CMK (cell line): ENCODE measurements around the gene CHEK2.
A peak's percentile ranks its signal among the peaks of the same experiment; 100 is the strongest.
"Not testable (repeated sequence)": the region's sequence is repeated elsewhere in the genome, so short reads cannot be mapped to it uniquely, and the experiment has no call there.

Source experiments
- DNase-seq: peaks from one replicate; pipeline ENCODE4 v3.0.0-alpha.2; 2010; ENCODE audit warnings: low read depth

Gene CHEK2

DNA sequence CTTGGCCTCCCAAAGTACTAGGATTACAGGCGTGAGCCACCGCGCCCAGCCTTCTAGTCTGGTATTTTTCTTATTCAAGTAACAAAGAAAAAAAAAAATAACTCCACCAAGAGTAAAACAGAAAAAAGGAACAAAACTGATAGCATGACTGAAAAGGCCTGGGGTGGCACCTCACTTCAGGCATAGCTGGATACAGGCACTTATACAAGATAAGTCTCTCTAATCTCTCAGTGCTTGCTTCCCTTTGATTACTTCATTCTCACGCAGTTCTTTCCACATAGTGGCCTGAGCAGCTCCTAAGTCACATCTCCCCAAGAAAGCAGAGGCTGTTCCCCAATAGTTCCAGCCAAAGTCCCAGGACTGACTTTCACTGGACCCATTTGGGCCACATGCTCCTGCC is 58.7 kb downstream of the CHEK2 start:
- not testable (repeated sequence) for DNase-seq

DNA sequence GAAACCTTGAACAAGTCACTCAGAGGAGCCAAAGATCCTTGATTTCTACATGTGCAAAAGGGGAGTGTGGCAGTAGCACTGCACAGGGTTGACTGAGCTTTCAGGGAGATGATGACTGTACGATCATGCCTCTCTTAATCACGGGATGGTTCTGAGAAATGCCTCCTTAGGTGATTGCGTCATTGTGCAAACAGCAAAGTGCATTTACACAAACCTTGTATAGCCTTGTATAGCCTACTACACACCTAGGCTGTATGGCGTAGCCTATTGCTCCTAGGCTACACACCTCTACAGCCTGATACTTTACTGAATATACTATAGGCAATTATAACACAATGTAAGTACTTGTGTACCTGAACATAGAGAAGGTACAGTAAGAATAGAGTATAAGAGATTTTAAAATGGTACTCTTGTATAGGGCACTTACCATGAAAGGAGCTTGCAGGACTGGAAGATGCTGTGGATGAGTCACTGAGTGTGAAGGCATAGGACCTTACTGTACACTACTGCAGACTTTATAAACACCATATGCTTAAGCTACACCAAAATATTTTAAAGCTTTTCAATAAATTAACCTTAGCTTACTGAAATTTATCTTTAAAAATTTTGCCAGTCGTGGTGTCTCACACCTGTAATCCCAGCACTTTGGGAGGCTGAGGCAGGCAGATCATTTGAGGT is 60.7 kb downstream of the CHEK2 start:
- not testable (repeated sequence) for DNase-seq

DNA sequence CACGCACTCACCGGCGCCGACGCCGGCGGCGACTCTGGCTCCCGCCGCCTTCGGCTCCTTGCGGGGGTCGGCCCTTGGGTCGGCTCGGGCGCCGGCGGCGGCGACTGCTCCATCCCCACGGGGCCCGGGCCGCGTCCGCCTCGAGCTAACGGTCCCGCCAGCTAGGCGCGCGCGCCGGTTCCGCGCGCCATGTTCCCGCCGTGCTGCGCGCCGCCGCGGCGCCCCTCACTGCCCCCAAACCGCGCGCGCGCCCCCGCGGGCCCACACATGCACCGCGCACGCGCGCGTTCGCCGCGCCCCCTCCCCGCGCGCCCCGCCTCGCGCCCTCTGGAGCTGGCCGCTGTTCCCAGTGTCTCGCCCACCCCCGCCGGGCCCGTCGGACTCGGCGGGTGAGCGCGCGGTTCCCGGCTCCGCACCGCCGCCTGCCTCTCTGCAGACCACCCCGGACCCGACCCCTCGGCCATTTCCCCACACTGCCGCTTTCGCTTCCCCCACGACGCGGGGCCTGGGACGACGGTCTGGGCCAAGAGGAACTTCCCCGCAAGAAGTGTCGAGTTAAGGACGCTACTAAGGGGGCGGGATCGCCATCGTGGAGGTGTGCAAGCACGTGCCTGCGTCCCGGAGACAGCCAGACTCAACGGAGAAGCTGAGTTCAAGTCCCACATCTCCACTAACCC is 61.9 kb downstream of the CHEK2 start, which contains the start of gene TTC28:
TTC28 (minus strand) TSS at position 230 of the 677 bp plus-strand sequence; CDS start at position 113, 117 bp downstream.
- peak; percentile 35 for DNase-seq

DNA sequence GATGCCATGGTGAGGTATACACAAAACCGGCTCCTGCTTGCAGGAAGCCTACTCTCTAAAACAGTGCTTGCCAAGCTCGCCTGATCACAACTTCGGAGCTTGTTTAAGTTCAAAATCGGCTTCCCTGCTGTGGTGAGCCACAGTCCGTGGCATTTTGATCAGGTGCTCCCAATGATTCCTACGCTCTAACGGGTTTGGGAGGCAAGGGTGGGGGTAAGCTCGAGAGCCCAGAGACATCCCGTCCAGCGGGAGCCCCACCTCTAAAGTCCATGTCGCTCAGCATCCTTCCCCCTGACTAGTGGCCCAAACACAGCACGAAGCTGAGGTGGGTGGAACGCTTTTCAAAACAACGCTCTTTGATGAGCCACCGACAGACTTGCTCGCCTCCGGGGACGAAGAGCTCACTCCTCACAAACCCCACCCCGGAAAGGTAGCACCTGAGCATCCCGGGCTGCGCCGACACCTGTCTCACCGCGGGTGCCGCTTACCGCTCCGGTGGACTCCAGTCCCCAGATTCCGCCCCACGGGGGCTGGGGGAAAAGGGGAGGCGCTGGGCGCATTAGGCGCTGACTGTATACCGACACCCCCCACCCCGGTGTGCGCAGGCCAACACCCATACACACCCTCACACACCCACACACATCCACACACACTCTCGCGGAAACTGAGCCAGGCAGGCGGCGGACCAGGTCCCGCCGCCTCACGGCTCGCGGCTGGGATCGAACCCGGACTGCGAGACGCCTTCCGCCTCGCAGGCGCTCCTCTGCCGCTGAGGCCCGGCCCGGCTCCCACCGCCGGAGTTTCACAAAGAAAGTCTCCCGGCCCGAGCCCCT is 62.6 kb downstream of the CHEK2 start:
- not testable (repeated sequence) for DNase-seq

DNA sequence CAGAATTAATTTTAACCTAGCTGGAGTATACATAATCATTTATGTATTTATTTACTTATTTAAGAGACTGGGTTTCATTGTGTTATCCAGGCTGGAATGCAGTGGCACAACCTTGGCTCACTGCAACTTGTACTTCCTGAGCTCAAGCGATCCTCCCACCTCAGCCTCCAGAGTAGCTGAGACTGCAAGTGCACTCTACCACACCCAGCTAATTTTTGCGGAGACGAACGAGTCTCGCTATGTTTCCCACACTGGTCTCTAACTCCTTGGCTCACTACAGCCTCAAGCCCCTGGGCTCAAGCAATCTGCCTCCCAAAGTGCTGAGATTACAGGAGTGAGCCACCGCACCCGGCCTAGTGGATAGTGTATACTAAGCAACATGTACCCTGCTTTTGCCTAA is 63.5 kb downstream of the CHEK2 start:
- DNase-seq: not testable (repeated sequence)

DNA sequence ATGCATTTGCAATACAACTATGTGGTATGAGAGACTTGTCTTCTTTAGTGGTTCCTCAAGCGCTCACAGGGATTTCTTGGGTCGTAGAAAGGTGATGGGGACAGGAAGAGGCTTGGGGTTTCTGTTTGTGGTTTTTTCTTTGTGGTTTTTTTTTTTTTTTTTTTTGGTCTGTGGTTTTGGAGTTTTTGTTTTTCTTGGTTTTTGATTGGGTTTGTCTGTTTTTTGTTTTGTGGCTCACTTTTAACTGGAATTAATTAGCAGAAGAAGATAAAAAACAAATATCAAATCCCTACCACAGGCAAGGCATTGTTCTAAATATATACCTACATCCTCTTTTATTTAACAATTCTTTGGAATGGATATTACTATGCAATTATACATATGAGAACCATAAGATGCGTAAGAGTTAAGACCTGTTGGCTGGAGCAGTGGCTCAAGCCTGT is 67.5 kb downstream of the CHEK2 start:
- DNase-seq: no peak

DNA sequence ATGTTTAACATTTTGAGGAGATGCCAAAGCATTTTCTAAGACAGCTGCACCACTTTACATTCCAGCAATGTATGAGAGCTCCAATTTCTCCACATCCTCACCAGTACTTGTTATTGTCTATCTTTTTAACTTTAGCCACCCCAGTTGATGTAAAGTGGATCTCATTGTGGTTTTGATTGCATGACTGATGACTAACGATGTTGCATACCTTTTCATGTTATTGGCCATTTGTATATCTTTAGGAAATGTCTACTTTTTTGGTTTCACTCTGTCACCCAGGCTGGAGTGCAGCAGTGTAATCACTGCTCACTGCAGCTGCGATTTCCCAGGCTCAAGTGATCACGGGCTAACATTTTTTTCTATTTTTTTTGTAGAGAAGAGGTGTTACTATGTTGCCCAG is 70.9 kb downstream of the CHEK2 start:
- no peak for DNase-seq

DNA sequence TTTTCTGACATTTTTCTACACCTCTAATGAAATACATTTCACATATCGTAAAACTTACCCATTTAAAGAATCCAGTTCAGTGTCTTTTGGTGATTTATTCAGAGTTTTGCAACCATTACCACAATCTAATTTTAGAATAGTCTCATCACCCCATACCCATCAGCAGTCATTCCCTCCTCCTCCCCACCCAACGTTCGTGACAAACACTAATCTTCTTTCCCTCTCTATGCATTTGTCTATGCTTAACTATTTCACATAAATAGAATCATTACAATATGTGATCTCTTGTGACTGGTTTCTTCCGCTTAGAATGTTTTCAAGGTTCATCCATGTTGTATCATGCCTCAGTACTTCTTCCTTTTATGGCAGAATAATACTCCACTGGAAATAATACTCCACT is 71.5 kb downstream of the CHEK2 start:
- DNase-seq: no peak

DNA sequence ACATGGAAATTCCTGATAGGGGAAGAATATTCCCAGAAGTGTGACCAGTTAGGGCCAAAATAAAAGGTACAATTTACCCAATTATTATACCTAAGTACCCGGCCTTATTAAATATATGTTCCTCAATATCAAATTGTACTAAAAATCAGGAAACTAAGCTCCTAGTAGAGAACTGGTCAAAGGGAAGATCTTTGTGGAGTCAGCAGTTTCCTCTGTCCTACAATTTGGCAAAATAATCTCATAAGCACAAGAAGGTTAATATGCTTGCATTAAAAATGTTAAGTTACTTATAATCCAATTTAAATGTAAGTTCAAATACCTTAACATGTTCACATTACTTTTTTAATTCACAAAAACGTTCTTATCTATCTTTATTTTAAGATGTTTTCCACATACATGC is 72.2 kb downstream of the CHEK2 start:
- no peak for DNase-seq

DNA sequence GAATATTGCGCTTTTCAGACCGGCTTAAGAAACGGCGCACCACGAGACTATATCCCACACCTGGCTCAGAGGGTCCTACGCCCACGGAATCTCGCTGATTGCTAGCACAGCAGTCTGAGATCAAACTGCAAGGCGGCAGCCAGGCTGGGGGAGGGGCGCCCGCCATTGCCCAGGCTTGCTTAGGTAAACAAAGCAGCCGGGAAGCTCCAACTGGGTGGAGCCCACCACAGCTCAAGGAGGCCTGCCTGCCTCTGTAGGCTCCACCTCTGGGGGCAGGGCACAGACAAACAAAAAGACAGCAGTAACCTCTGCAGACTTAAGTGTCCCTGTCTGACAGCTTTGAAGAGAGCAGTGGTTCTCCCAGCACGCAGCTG is 78.1 kb downstream of the CHEK2 start:
- not testable (repeated sequence) for DNase-seq

DNA sequence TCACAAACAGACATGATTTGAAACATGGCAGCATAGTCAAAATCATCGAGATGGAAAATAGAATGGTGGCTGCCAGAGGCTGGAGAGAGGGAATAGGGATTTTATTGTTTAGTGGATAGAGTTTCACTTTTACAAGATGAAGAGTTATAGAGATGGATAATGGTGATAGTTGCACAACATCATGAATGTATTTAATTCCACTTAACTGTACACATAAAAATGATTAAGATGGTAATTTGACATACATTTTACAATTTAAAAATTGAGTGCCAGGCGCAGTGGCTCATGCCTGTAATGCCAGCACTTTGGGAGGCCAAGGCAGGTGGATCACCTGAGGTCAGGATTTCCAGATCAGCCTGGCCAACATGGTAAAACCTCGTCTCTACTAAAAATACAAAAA is 83.2 kb downstream of the CHEK2 start:
- no peak for DNase-seq

DNA sequence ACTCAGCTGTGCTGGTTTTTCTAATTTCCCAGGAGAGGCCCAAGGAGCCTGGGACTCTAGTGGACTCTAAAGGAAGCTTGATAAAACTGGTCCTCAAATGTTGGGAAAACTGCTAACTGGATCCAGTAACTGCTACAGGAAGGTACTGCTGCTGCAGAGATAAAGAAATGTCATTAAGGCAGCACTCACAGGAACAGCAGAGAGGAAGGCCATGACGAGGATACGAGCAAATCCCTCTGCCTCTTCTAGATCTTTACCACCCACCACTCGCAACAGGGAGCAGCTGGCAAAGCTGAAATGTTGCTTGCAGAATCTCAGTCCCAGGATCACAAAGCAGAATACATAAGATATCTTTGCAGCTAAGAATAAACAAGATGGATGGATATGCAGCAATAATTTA is 85.4 kb downstream of the CHEK2 start:
- DNase-seq: no peak

DNA sequence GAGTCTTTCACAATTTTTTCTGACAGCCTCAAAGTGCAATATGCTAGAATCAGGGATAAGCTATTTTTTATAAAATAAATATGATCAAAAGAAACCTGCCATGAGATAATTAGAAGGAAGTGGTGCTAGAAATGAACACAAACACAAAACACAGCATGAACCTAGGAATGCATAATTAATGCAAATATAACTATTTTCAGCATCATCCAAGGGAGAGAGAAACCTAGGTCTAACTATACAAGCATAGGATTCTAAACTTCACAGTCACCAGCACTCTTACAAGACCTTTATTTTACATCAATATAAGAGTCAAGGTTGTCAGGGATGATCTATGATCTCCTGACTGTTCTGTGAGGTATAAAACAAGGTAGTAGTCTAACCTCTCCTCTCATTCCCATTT is 91.2 kb downstream of the CHEK2 start:
- DNase-seq: no peak

DNA sequence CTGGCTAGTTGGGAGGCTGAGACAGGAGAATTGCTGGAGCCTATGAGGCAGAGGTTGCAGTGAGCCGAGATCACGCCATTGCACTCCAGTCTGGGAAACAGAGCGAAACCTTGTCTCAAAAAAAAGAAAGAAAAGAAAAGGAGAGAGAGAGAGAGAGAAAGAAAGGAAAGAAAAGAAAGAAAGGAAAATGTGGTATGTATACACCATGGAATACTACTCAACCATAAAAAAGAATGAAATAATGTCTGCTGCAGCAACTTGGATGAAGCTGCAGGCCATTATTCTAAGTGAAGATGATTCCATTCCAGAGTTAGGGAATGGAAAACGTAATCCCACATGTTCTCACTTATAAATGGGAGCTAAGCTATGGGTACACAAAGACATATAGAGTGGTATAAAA is 92.8 kb downstream of the CHEK2 start:
- no peak for DNase-seq

DNA sequence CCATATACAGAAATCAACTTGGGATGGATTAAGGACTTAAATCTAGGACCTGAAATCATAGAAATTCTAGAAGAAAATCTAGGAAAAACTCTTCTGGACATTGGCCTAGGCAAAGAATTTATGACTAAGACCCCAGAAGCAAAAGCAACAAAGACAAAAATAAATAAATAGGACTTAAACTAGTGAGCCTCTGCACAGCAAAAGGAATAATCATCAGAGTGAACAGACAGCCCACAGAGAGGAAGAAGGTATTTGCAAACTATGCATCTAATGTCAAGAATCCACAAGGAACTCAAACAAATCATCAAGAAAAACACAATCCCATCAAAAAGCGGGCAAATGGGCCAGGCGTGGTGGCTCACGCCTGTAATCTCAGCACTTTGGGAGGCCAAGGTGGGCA is 94.4 kb downstream of the CHEK2 start:
- no peak for DNase-seq

DNA sequence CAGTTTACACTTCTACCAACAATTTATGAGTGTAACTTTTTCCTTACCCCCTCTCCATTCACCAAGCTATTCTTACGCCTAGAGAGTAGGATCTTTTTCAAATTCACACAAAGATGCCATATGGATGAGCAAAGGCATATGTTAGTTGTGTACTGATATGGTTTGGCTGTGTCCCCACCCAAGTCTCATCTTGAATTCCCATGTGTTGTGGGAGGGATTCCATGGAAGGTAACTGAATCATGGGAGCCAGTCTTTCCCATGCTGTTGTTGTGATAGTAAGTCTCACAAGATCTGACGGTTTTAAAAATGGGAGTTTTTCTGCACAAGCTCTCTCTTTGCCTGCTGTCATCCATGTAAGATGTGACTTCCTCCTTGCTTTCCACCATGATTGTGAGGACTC is 102.3 kb downstream of the CHEK2 start:
- no peak for DNase-seq
